Progenitor cell of endocrine pancreas (in vitro differentiated cells): ENCODE results near the gene DLG5. TPM values are rescaled to one million over a fixed set of nuclear protein-coding genes. Genes with fewer than 3 reads are reported as not detected.

Experiments used
- DNase-seq: peaks from one replicate; pipeline ENCODE4 v3.0.0; 2021; ENCODE audit warnings: low spot score; ENCODE audit not compliant: unreplicated experiment
- H3K27ac Mint-ChIP-seq: 2 replicates; pipeline ENCODE4 v1.8.0; 2021; ENCODE audit warnings: mild to moderate bottlenecking, moderate library complexity, mixed read lengths
- H3K27me3 Mint-ChIP-seq: 2 replicates; pipeline ENCODE4 v1.8.0; 2021; ENCODE audit warnings: mixed read lengths
- H3K36me3 Mint-ChIP-seq: 2 replicates; pipeline ENCODE4 v1.8.0; 2022; ENCODE audit warnings: mixed read lengths; ENCODE audit not compliant: insufficient read depth
- H3K4me1 Mint-ChIP-seq: 2 replicates; pipeline ENCODE4 v1.8.0; 2021; ENCODE audit warnings: low read depth, mixed read lengths
- H3K4me3 Mint-ChIP-seq: 2 replicates; pipeline ENCODE4 v1.8.0; 2021; ENCODE audit warnings: low read depth, mild to moderate bottlenecking, moderate library complexity, mixed read lengths
- H3K9me3 Mint-ChIP-seq: 2 replicates; pipeline ENCODE4 v1.8.0; 2021; ENCODE audit warnings: low read depth, mixed read lengths
- CTCF ChIP-seq: fragments of 200-600 bp; sonication (generic); IDR thresholded peaks from one replicate; pipeline ENCODE4 v1.5.0; 2021; ENCODE audit warnings: antibody characterized with exemption, mild to moderate bottlenecking; ENCODE audit not compliant: unreplicated experiment
- total RNA-seq: library from RNA; stranded (reverse); gene quantifications from 2 replicates; pipeline ENCODE4 v1.2.1, GENCODE V29; 2021

Gene DLG5
- total RNA-seq, 1 donor from 2014 or later, result 149 TPM

GRCh38 chr10:77911535-77912123 is 14.9 kb downstream of the DLG5 start:
- H3K36me3 Mint-ChIP-seq, result no peaks in the 10 kb centered on the region
- H3K4me1 Mint-ChIP-seq, result peaks cover 43% of the 10 kb centered on the region
- no peak for TF ChIP-seq CTCF
- H3K27ac Mint-ChIP-seq, result peak overlapping the region; percentile 92
- no peak overlapping the region for H3K4me3 Mint-ChIP-seq
- DNase-seq, result no peak
- no peaks in the 10 kb centered on the region for H3K27me3 Mint-ChIP-seq
- no peaks in the 10 kb centered on the region for H3K9me3 Mint-ChIP-seq

GRCh38 chr10:77910524-77911145 is 15.9 kb downstream of the DLG5 start:
- Mint-ChIP-seq H3K36me3 (no peaks in the 10 kb centered on the region), H3K27me3 (no peaks in the 10 kb centered on the region), H3K27ac (peak overlapping the region; percentile 85), H3K9me3 (no peaks in the 10 kb centered on the region), H3K4me1 (peaks cover 45% of the 10 kb centered on the region), H3K4me3 (no peak overlapping the region)
- no peak for TF ChIP-seq CTCF
- DNase-seq, result no peak

- H3K27me3 Mint-ChIP-seq, result no peaks in the 10 kb centered on the region
- no peak for DNase-seq
- H3K9me3 Mint-ChIP-seq, result no peaks in the 10 kb centered on the region
- H3K4me1 Mint-ChIP-seq, result peaks cover 47% of the 10 kb centered on the region
- no peak for TF ChIP-seq CTCF
- H3K27ac Mint-ChIP-seq, result peak overlapping the region; percentile 85
- peak overlapping the region; percentile 40 for H3K4me3 Mint-ChIP-seq
- H3K36me3 Mint-ChIP-seq, result no peaks in the 10 kb centered on the region
Measured at GRCh38 chr10:77909749-77910375, 16.7 kb downstream of the DLG5 start.

GRCh38 chr10:77909021-77909748 is 17.4 kb downstream of the DLG5 start:
- Mint-ChIP-seq H3K36me3 (no peaks in the 10 kb centered on the region), H3K4me1 (peaks cover 43% of the 10 kb centered on the region), H3K4me3 (no peak overlapping the region), H3K27me3 (no peaks in the 10 kb centered on the region), H3K9me3 (no peaks in the 10 kb centered on the region), H3K27ac (peak overlapping the region; percentile 64)
- TF ChIP-seq CTCF, result no peak
- DNase-seq, result no peak
